SK-N-MC (cell line): ENCODE results near the gene SAP25.

Source experiments
- EZH2 ChIP-seq: fragments of 200-600 bp; sonication (generic); IDR thresholded peaks from one replicate; pipeline ENCODE4 v1.6.1; 2017; ENCODE audit warnings: antibody characterized with exemption
- POLR2AphosphoS5 ChIP-seq: IDR thresholded peaks from 2 replicates; pipeline ENCODE4 v1.6.1; 2012; ENCODE audit warnings: mild to moderate bottlenecking, low read depth, low read length, borderline replicate concordance

DNA sequence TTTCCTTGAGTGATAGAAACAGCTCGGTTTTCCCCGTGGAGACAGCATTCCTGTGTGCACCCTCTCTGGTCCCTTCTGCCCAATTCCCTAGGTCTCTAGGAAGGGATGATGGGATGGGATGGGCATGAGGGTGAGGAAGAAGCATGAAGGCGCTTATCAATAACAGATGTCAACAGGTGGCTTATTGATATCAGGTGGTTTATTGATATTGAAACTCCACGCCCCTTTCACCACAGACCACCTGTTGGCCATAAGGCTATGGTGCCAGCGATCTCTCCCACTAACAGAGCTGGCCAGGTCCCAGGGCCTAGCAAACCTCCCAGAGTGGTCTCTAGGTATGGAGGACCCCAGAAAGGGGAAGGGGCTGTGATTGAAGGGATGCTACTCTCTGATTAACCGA lies 46.5 kb upstream of the SAP25 start:
- TF ChIP-seq POLR2AphosphoS5 (no peak), EZH2 (no peak)
